ENCODE data around the gene NEAT1.
A peak's percentile ranks its signal among the peaks of the same experiment; 100 is the strongest.

NEAT1 gene

DNA sequence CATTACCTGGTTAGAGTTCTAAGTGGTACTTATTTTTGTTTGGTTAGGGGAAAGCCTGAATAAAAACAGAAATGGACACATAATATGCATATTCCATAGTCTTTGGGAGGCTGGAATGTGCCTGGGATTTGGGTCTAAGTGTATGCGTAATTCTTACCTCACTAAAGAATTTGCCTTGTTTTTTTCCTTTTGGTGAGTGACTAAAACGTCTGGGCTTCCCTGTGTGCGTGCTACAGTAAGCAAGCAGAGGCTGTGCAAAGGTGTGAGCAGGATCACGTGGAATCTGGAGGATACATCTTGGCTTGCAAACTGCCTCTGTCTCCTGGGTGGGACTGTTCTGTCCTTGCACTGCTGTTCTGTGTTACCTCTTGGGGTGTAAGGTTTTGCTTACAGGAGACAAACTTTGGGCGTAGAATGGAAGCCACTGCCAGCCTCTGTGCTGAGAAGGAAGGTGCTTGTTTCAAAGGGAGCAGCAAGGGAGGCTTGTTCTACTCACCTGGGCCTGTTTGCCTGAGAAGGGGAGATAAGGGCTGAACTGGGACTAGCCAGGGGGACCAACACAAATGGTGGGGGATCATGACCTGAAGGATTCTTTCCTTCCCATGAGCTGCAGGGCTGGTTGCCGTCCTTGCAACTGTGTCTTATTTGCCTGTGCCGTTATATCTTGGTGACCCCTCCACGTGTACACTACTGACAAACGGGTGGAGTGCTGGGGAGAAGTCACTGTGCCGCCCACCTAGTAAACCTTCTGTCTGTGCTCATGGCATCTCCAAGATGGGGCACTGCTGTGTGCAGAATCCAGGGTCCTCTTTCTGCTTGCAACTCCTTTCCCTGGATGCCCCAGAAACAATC lies 4.5 kb downstream of the NEAT1 start:
- DNase-seq, result peak; percentile 88
- Histone ChIP-seq H3K4me1 (ENCODE audit: control insufficient read depth, insufficient read depth, low read depth, low read length) (peaks cover 2% of the 10 kb centered on the region), H4K91ac (ENCODE audit: low read length) (peak overlapping the region; percentile 4), H3K27ac (ENCODE audit: low read length, poor library complexity, severe bottlenecking) (peak overlapping the region; percentile 84), H2AK5ac (ENCODE audit: low read length, severe bottlenecking) (no peak overlapping the region), H3K9me3 (ENCODE audit: control insufficient read depth, low read length) (no peaks in the 10 kb centered on the region), H4K8ac (ENCODE audit: low read length) (no peak overlapping the region), H3K18ac (ENCODE audit: low read depth in 1 of 2, low read length in 2 of 2) (peak overlapping the region; percentile 34 to 73), H3K9ac (ENCODE audit: low read length) (peak overlapping the region; percentile 99), H2BK5ac (ENCODE audit: low read depth, low read length, poor library complexity, severe bottlenecking) (no peak overlapping the region), H3K4ac (ENCODE audit: low read depth in 1 of 2, low read length in 2 of 2) (peak overlapping the region in 1 of 2 experiments; percentile 24), H2AFZ (ENCODE audit: low read depth, low read length) (no peak overlapping the region), H2BK15ac (ENCODE audit: low read depth, poor library complexity, severe bottlenecking) (no peak overlapping the region), H3K14ac (ENCODE audit: low read length in 2 of 2) (peak overlapping the region in 1 of 2 experiments; percentile 94), H3K36me3 (ENCODE audit: control insufficient read depth in 1 of 2, insufficient read depth in 2 of 2, low read depth in 1 of 2, low read length in 2 of 2) (peaks cover 7 to 87% of the 10 kb centered on the region in 2 experiments), H2BK120ac (ENCODE audit: low read depth, low read length) (no peak overlapping the region), H3K4me2 (ENCODE audit: low read length, poor library complexity, severe bottlenecking) (peak overlapping the region; percentile 25), H3K27me3 (ENCODE audit: control insufficient read depth in 1 of 2, insufficient read depth in 1 of 2, low read length in 2 of 2) (no peaks in the 10 kb centered on the region), H3K4me3 (ENCODE audit: insufficient read depth in 1 of 2, low read depth in 1 of 2, low read length in 2 of 2) (peak overlapping the region; percentile 60 to 92), H2BK12ac (ENCODE audit: low read length in 2 of 2) (peak overlapping the region in 1 of 2 experiments; percentile 43), H3K23ac (ENCODE audit: low read length in 2 of 2) (peak overlapping the region in 1 of 2 experiments; percentile 92), H3K79me1 (replicated peaks; ENCODE audit: low read length, poor library complexity, severe bottlenecking) (no peaks in the 10 kb centered on the region)
- WGBS, result 45% methylated on average over 10 of the region's 10 CpGs

GRCh38 chr11:65427691-65428577 lies 5.3 kb downstream of the NEAT1 start:
- Histone ChIP-seq H2BK12ac (ENCODE audit: low read length in 2 of 2) (no peak overlapping the region), H3K79me1 (replicated peaks; ENCODE audit: low read length, poor library complexity, severe bottlenecking) (no peaks in the 10 kb centered on the region), H2BK15ac (ENCODE audit: low read depth, poor library complexity, severe bottlenecking) (no peak overlapping the region), H3K9ac (ENCODE audit: low read length) (peak overlapping the region; percentile 99), H2BK5ac (ENCODE audit: low read depth, low read length, poor library complexity, severe bottlenecking) (no peak overlapping the region), H3K27ac (ENCODE audit: low read length, poor library complexity, severe bottlenecking) (peak overlapping the region; percentile 84), H2AK5ac (ENCODE audit: low read length, severe bottlenecking) (no peak overlapping the region), H4K8ac (ENCODE audit: low read length) (peak overlapping the region; percentile 35), H3K4me1 (ENCODE audit: control insufficient read depth, insufficient read depth, low read depth, low read length) (peaks cover 2% of the 10 kb centered on the region), H3K23ac (ENCODE audit: low read length in 2 of 2) (no peak overlapping the region), H3K4me3 (ENCODE audit: insufficient read depth in 1 of 2, low read depth in 1 of 2, low read length in 2 of 2) (peak overlapping the region; percentile 60 to 92), H3K14ac (ENCODE audit: low read length in 2 of 2) (peak overlapping the region in 1 of 2 experiments; percentile 59), H3K4me2 (ENCODE audit: low read length, poor library complexity, severe bottlenecking) (peak overlapping the region; percentile 25), H3K4ac (ENCODE audit: low read depth in 1 of 2, low read length in 2 of 2) (no peak overlapping the region), H3K9me3 (ENCODE audit: control insufficient read depth, low read length) (no peaks in the 10 kb centered on the region), H2AFZ (ENCODE audit: low read depth, low read length) (no peak overlapping the region), H2BK120ac (ENCODE audit: low read depth, low read length) (no peak overlapping the region), H3K18ac (ENCODE audit: low read depth in 1 of 2, low read length in 2 of 2) (peak overlapping the region in 1 of 2 experiments; percentile 42), H3K27me3 (ENCODE audit: control insufficient read depth in 1 of 2, insufficient read depth in 1 of 2, low read length in 2 of 2) (no peaks in the 10 kb centered on the region), H4K91ac (ENCODE audit: low read length) (no peak overlapping the region), H3K36me3 (ENCODE audit: control insufficient read depth in 1 of 2, insufficient read depth in 2 of 2, low read depth in 1 of 2, low read length in 2 of 2) (peaks cover 7 to 96% of the 10 kb centered on the region in 2 experiments)
- DNase-seq, result peak; percentile 90
- 82% methylated on average over 10 of the region's 11 CpGs for WGBS

DNA sequence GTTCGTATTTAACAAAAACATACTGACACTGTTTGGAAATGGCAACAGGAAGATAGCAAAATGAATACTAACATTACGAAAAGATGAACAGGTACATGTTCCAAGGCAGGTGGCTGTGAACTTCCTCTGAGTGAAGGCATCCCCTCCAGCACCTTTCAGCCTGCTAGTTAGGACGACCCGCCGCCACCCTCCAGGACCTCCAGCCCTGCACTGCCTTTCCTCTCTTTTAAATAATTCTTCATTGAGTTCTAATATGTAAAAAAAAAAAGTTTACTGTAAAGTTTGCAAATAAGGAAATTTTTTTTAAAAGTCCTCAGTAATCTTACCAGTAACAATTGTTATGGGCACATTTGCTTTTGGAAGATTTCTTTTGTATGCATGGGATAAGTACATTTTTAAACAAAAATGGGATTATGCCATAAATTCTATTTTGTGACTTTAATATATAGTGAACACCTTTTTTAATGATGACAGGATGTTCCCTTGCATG lies 6.0 kb downstream of the NEAT1 start:
- peak overlapping the region in 1 of 2 experiments; percentile 92 for H3K4me3 ChIP-seq (ENCODE audit: insufficient read depth in 1 of 2, low read depth in 1 of 2, low read length in 2 of 2)
- H2BK12ac ChIP-seq (ENCODE audit: low read length in 2 of 2), result no peak overlapping the region
- H3K79me1 ChIP-seq (replicated peaks; ENCODE audit: low read length, poor library complexity, severe bottlenecking), result no peaks in the 10 kb centered on the region
- no peaks in the 10 kb centered on the region for H3K9me3 ChIP-seq (ENCODE audit: control insufficient read depth, low read length)
- peak overlapping the region; percentile 99 for H3K9ac ChIP-seq (ENCODE audit: low read length)
- DNase-seq, result no peak
- no peak overlapping the region for H3K23ac ChIP-seq (ENCODE audit: low read length in 2 of 2)
- no peak overlapping the region for H2BK5ac ChIP-seq (ENCODE audit: low read depth, low read length, poor library complexity, severe bottlenecking)
- no peak overlapping the region for H2BK120ac ChIP-seq (ENCODE audit: low read depth, low read length)
- H2BK15ac ChIP-seq (ENCODE audit: low read depth, poor library complexity, severe bottlenecking), result no peak overlapping the region
- H3K18ac ChIP-seq (ENCODE audit: low read depth in 1 of 2, low read length in 2 of 2), result no peak overlapping the region
- WGBS, result 92% methylated on average over 2 of the region's 5 CpGs
- peak overlapping the region; percentile 25 for H3K4me2 ChIP-seq (ENCODE audit: low read length, poor library complexity, severe bottlenecking)
- H3K36me3 ChIP-seq (ENCODE audit: control insufficient read depth in 1 of 2, insufficient read depth in 2 of 2, low read depth in 1 of 2, low read length in 2 of 2), result peaks cover 7 to 97% of the 10 kb centered on the region in 2 experiments
- peak overlapping the region in 1 of 2 experiments; percentile 78 for H3K14ac ChIP-seq (ENCODE audit: low read length in 2 of 2)
- H4K8ac ChIP-seq (ENCODE audit: low read length), result no peak overlapping the region
- H2AFZ ChIP-seq (ENCODE audit: low read depth, low read length), result no peak overlapping the region
- H4K91ac ChIP-seq (ENCODE audit: low read length), result no peak overlapping the region
- H3K4ac ChIP-seq (ENCODE audit: low read depth in 1 of 2, low read length in 2 of 2), result no peak overlapping the region
- H2AK5ac ChIP-seq (ENCODE audit: low read length, severe bottlenecking), result no peak overlapping the region
- peaks cover 2% of the 10 kb centered on the region for H3K4me1 ChIP-seq (ENCODE audit: control insufficient read depth, insufficient read depth, low read depth, low read length)
- H3K27ac ChIP-seq (ENCODE audit: low read length, poor library complexity, severe bottlenecking), result peak overlapping the region; percentile 84
- no peaks in the 10 kb centered on the region for H3K27me3 ChIP-seq (ENCODE audit: control insufficient read depth in 1 of 2, insufficient read depth in 1 of 2, low read length in 2 of 2)
